ENCODE measurements around the gene AUNIP. TPM values are rescaled to one million over a fixed set of nuclear protein-coding genes. Genes with fewer than 3 reads are reported as not detected.

Gene AUNIP
- total RNA-seq, 1 experiment from 2014 or later = 22.2 TPM

GRCh38 chr1:25888426-25888987 lies 29.2 kb upstream of the AUNIP start:
- DNase-seq = no peak
- Histone ChIP-seq H3K18ac (ENCODE audit: insufficient read length, low read depth, low read length) (no peak overlapping the region), H3K79me1 (ENCODE audit: insufficient read depth, low read depth, low read length, poor library complexity, severe bottlenecking) (no peaks in the 10 kb centered on the region), H2AK5ac (ENCODE audit: insufficient read length, low read length) (no peak overlapping the region), H2BK120ac (ENCODE audit: low read depth, low read length, poor library complexity, severe bottlenecking) (no peak overlapping the region), H3K4me1 (ENCODE audit: insufficient read depth, low read length) (no peaks in the 10 kb centered on the region), H4K5ac (ENCODE audit: insufficient read length, low read depth, low read length) (no peak overlapping the region), H3K56ac (ENCODE audit: insufficient read length, low read depth, low read length) (no peak overlapping the region), H3K9ac (ENCODE audit: extremely low read depth, insufficient read length, low read length) (no peak overlapping the region), H3K14ac (ENCODE audit: insufficient read depth, low read length) (no peak overlapping the region), H2BK12ac (ENCODE audit: insufficient read length, low read depth, low read length) (no peak overlapping the region), H2BK5ac (ENCODE audit: insufficient read length, low read length) (no peak overlapping the region), H3K27ac (ENCODE audit: insufficient read length, low read depth, low read length) (no peak overlapping the region), H3K79me2 (ENCODE audit: insufficient read depth, low read length) (no peaks in the 10 kb centered on the region), H3K4ac (ENCODE audit: low read depth, low read length) (no peak overlapping the region), H3K9me3 (ENCODE audit: control insufficient read depth, low read depth, low read length) (no peaks in the 10 kb centered on the region), H3K23ac (ENCODE audit: insufficient read length, low read depth, low read length) (no peak overlapping the region), H3K4me2 (ENCODE audit: insufficient read depth, insufficient read length, low read length) (no peak overlapping the region), H2AFZ (ENCODE audit: low read length) (no peak overlapping the region), H4K20me1 (ENCODE audit: control insufficient read depth, insufficient read depth, insufficient read length) (no peaks in the 10 kb centered on the region), H4K91ac (ENCODE audit: insufficient read length, low read depth, low read length) (no peak overlapping the region), H3T11ph (ENCODE audit: low read length) (no peak overlapping the region), H2BK15ac (ENCODE audit: low read depth, low read length) (no peak overlapping the region), H3K27me3 (ENCODE audit: insufficient read depth, low read length) (no peaks in the 10 kb centered on the region), H4K8ac (replicated peaks; ENCODE audit: insufficient read length, low read depth, low read length) (no peak overlapping the region), H2BK20ac (ENCODE audit: low read depth, low read length, poor library complexity, severe bottlenecking) (no peak overlapping the region), H3K23me2 (ENCODE audit: insufficient read length, low read depth, low read length, poor library complexity, severe bottlenecking) (no peaks in the 10 kb centered on the region)
- TF ChIP-seq CTCF (conservative IDR thresholded peaks at IDR 0.05) = no peak
- Mint-ChIP-seq H3K4me3 (no peak overlapping the region), H3K9me3 (no peaks in the 10 kb centered on the region), H3K27ac (no peak overlapping the region), H3K36me3 (ENCODE audit: insufficient read depth in 1 of 3, low read depth in 3 of 3) (peaks cover 0 to 5% (median 0%) of the 10 kb centered on the region in 3 experiments; a peak in 4 of 7 replicates), H3K4me1 (peaks cover 25 to 28% of the 10 kb centered on the region in 2 experiments), H3K27me3 (ENCODE audit: low read depth) (no peaks in the 10 kb centered on the region)
- WGBS (ENCODE audit: extremely low coverage, insufficient read length, low lambda C conversion rate) = no CpG with 5 or more reads among the region's 7 CpGs

All from H9 (cell line).